Measurements from ENCODE around the gene DCTN2. TPM values are rescaled to one million over a fixed set of nuclear protein-coding genes. Genes with fewer than 3 reads are reported as not detected.
A peak's percentile ranks its signal among the peaks of the same experiment; 100 is the strongest.
"Not testable (repeated sequence)": the region's sequence is repeated elsewhere in the genome, so short reads cannot be mapped to it uniquely, and the experiment has no call there.

Gene DCTN2
- polyA plus RNA-seq, 3 donors: 162 to 175 (median 171) TPM

DNA sequence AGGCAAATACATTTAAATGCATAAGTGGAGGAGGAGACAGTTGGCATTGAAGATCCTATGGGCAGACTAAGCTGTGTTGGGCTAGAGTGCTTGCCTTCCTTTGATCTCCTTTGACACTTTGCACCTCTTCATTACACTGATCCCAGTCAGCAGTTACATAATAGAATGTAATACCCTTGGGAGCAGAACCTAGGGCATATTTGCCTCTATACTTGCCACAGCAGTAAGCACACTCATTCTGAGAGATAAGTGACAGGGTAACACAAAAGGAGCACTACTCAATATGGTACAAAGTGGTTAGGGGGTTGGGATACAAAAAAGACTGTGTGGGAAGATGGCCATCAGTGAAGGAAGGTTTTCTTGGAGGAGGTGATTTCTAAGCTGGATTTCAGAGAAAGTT is 50.2 kb downstream of the DCTN2 start:
- DNase-seq: no peak

DNA sequence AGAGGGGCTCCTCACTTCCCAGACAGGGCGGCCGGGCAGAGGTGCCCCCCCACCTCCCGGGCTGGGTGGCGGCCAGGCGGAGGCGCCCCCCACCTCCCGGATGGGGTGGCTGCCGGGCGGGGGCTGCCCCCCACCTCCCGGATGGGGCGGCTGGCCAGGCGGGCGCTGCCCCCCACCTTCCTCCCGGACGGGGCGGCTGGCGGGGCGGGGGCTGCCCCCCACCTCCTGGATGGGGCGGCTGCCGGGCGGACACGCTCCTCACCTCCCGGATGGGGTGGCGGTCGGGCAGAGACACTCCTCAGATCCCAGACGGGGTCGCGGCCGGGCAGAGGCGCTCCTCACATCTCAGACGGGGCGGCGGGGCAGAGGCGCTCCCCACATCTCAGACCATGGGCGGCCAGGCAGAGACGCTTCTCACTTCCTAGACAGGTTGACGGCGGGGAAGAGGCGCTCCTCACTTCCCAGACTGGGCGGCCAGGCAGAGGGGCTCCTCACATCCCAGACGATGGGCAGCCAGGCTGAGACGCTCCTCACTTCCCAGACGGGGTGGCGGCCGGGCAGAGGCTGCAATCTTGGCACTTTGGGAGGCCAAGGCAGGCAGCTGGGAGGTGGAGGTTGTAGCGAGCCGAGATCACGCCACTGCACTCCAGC is 51.8 kb downstream of the DCTN2 start:
- not testable (repeated sequence) for DNase-seq

DNA sequence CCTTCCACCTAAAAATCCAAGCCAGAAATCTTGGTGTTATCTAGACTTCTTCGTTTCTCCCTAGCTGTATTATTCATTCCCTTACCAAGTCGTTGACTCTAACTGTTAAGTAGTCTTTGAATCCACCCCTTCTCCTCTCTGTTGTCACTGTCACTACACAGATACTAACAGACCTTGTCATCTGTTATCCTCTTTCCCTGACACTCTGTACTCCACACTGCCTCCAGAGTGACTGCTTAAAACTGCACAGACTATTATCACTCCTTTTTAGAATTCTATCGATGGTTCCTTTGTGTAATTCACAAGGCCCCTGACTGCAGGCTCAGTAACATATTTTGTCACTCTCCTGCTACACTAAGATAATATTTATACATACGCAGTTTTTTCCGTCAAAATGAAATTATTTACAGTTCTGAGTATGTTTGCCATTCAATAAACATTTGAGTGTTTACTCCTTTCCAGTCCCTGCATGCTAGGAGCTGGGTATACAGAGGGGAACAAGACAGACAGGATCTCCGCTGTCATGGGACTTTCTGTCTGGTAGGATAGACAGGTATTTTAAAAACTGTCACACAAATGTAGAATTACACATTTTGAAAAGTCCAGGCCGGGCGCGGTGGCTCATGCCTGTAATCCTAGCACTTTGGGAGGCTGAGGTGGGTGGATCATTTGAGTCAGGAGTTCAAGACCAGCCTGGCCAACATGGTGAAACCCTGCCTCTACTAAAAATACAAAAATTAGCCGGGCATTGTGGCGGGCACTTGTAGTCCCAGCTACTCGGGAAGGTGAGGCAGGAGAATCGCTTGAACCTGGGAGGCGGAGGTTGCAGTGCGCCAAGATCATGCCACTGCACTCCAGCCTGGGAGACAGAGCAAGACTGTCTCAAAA is 55.4 kb downstream of the DCTN2 start:
- DNase-seq: no peak

DNA sequence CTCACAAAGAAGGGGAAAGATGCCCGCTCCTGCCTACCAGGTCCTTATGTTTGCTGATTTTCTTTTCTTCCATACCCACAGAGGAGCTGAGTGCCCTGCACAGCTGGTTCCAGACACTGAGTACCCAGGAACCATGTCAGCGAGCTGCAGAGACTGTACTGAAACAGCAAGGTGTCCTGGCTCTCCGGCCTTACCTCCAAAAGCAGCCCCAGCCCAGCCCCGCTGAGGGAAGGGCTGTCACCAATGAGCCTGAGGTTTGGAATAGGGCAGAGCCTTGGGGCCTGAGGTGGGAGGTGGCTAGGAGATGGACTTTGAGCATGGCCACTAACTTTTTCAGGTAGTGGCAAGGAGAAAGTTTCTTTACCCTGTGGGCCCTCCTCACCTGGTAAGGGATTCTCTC is 56.9 kb downstream of the DCTN2 start:
- DNase-seq: no peak

DNA sequence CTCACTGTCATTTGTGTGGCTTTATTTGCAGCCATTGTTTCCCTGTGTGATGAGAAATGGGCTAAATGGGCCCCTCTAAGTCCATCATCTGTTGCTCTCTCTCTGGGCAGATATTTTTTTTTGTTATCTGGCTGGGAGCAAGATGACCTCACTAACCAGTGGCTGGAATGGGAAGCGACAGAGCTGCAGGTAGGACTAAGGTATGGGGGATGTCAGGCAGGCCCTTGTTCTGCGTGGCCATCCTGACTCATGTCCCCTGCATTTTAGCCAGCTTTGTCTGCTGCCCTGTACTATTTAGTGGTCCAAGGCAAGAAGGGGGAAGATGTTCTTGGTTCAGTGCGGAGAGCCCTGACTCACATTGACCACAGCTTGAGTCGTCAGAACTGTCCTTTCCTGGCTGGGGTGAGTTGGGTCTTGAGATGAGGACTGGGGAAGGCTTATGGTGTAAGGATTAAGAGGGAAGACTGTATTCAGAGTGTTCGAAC is 57.8 kb downstream of the DCTN2 start:
- DNase-seq: no peak

DNA sequence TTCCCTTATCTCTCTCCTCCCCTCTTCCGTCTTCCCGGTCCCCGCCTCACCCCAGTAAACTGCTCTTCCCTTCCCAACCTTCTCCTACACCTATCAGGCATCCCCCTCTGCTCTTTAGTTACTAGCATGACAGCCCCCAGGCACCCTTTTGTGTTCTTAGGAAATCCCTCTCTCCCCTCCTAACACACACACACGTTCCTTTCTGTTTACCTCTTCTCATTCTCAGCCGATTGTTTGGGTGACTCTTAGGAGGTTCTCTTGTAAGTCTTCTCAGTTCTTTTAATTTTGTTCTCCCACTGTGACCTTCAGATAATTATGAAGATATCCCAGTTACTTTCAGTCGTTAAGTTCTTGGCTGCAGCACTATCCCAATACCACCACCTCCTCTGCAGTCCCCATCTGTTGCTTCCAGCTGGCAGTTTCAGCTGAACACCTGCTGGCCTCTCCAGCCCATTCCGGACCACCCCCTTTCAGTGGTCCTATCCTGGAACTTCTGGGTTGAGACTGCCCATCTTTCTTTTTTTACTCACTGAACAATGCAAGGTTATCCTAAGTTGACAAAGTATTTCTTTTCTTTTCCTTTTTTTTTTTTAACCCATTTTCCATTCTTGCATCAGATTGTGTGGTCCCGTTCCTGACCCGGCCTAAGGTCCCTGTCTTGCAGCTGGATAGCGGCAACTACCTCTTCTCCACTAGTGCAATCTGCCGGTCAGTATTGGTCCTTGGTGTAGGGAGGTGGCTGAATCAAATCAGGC is 58.4 kb downstream of the DCTN2 start:
- DNase-seq: no peak

DNA sequence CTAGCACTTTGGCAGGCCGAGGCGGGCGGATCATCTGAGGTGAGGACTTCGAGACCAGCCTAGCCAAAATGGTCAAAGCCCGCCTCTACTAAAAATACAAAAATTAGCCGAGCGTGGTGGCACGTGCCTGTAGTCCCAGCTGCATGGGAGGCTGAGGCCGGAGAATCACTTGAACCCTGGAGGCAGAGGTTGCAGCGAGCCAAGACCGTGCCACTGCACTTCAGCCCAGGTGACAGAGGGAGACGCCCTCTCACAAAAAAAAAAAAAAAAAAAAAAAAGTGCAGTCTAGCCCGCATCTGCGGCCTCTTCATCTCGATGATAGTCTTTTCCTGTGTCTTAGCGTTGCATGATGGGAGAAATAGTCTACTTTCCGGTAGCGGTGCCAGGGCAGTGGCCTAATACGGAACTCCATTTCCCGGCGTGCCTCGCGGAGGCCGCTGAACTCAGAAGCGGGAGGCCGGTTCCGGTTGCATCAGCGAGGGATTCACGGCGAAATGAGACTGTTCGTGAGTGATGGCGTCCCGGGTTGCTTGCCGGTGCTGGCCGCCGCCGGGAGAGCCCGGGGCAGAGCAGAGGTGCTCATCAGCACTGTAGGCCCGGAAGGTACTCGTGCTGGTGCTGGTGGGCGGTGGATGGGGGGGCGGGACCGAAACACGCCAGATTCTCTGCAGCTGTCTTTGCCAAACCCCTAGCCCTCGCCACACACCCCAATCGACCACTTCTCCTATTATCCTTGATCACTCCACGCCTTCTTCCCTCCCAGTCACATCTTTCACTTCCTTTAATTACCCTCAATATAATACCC is 59.2 kb downstream of the DCTN2 start, which contains the start of gene MARS1:
TSS of gene MARS1 (plus strand) at position 472 of the 805 bp plus-strand sequence. CDS start at position 495, 23 bp downstream.
- DNase-seq: peak; percentile 96

DNA sequence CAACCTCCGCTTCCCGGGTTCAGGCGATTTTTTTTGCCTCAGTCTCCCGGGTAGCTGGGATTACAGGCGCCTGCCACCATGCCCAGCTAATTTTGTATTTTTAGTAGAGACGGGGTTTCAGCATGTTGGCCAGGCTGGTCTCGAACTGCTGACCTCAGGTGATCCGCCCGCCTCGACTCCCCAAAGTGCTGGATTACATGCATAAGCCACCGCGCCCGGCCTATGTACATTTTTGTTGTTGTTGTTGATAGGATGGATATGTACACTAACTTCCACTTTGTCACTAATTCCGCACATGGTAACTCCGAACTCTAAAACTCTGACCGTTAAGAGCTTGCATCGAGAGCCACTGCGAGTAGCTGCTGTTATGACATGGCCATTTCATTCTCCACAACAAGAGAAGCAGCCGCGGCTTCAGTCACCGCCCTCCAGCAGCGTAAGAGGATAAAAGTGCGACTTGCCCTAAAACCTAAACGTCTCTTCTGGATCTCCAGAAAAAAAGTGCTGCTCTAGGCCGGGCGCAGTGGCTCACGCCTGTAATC is 59.9 kb downstream of the DCTN2 start:
- no peak for DNase-seq

DNA sequence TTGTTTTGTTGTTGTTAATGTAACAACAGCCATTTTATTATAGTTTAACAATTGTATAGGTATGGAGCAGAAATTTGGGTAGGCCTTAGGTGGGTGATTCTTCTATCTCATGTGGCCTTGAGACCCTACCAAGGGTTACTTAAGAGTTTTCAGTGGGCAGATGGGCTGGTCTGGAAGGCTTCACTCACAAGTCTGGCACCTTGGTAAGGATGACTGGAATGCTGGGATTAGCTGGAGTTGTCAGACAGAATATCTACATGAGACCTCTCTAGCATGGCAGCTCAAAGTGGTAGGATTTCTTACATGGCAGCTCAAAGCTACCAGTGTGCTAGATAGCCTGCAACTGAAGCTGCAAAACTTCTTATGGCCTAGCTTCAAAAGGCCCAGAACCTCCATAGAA is 61.3 kb downstream of the DCTN2 start:
- no peak for DNase-seq

DNA sequence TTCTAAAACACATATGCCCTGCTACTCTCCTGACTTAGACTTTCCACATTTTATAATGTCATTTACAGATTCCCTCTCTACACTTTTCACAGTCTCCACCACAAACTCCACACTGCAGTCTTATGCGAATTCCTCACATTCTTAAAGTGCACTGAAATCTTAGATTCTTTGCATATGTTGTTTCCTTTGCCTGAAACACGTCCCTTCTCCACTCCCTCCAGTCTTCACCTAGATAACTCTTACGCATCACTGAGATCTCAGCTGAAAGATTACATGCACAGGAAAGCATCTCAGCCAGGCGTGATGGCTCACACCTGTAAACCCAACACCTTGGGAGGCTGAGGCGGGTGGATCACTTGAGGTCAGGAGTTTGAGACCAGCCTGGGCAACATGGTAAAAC is 63.5 kb downstream of the DCTN2 start:
- no peak for DNase-seq

DNA sequence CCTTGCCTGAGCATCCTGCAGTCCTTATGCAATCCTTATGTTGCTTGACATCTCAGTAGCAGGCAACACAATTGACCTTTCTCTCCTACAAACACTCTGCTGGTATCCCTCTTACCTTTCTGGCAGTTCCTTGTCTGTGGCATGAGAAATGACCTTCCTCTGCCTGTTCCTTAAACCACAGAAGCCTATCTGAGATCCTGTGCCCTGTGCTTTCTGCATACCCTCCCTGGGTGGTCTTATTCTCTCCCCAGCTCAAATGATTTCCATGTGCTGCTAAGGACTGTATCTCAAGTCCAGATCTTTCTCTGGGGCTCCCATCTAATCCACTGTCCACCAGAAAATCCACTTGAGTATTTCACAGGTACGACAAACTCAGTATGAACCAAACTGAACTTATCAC is 65.3 kb downstream of the DCTN2 start:
- no peak for DNase-seq

Other genes with a start within 250 kb of the DCTN2 start
- gene R3HDM2, start 116.1 kb downstream of the DCTN2 start, polyA plus RNA-seq (ENCODE audit: insufficient read length in 3 of 3): 10 to 100 TPM; 58.3 to 97.0 (median 88.7) TPM
- gene INHBC, start 112.4 kb downstream of the DCTN2 start, polyA plus RNA-seq (ENCODE audit: insufficient read length in 3 of 3): under 1 TPM; 0.22 to 0.27 (median 0.26) TPM
- under 1 TPM; 0.53 to 0.77 (median 0.53) TPM for gene INHBE, start 91.9 kb downstream of the DCTN2 start, polyA plus RNA-seq (ENCODE audit: insufficient read length in 3 of 3)
- gene GLI1, start 87.4 kb downstream of the DCTN2 start, polyA plus RNA-seq (ENCODE audit: insufficient read length in 3 of 3): 10 to 100 TPM; 20.2 to 21.2 (median 20.5) TPM
- gene ARHGAP9, start 67.3 kb downstream of the DCTN2 start, polyA plus RNA-seq (ENCODE audit: insufficient read length in 3 of 3): 1 to 10 TPM; 2.8 to 3.4 (median 3.3) TPM
- 100 to 1,000 TPM; 121 to 137 (median 133) TPM for gene MARS1, start 59.1 kb downstream of the DCTN2 start, polyA plus RNA-seq (ENCODE audit: insufficient read length in 3 of 3)
- gene DDIT3, start 26.7 kb downstream of the DCTN2 start, polyA plus RNA-seq (ENCODE audit: insufficient read length in 3 of 3): 10 to 100 TPM; 27.5 to 31.3 (median 31.2) TPM
- 10 to 100 TPM; 61.1 to 96.4 (median 80.6) TPM for gene MBD6, start 24.4 kb downstream of the DCTN2 start, polyA plus RNA-seq (ENCODE audit: insufficient read length in 3 of 3)
- under 1 TPM; 0.41 to 0.68 (median 0.65) TPM for gene KIF5A, start 2.9 kb upstream of the DCTN2 start, polyA plus RNA-seq (ENCODE audit: insufficient read length in 3 of 3)
- gene PIP4K2C, start 44.0 kb upstream of the DCTN2 start, polyA plus RNA-seq (ENCODE audit: insufficient read length in 3 of 3): 10 to 100 TPM; 37.2 to 45.5 (median 37.9) TPM
- 10 to 100 TPM; 61.2 to 67.0 (median 63.0) TPM for gene DTX3, start 57.6 kb upstream of the DCTN2 start, polyA plus RNA-seq (ENCODE audit: insufficient read length in 3 of 3)
- 10 to 100 TPM; 24.9 to 33.9 (median 33.4) TPM for gene ARHGEF25, start 64.2 kb upstream of the DCTN2 start, polyA plus RNA-seq (ENCODE audit: insufficient read length in 3 of 3)
- 1 to 10 TPM in 1 of 3 donors, under 1 TPM in 2; 0.87 to 1.1 (median 0.94) TPM for gene B4GALNT1, start 86.0 kb upstream of the DCTN2 start, polyA plus RNA-seq (ENCODE audit: insufficient read length in 3 of 3)
- gene OS9, start 146.9 kb upstream of the DCTN2 start, polyA plus RNA-seq (ENCODE audit: insufficient read length in 3 of 3): 100 to 1,000 TPM; 197 to 226 (median 220) TPM
- gene AGAP2, start 191.6 kb upstream of the DCTN2 start, polyA plus RNA-seq (ENCODE audit: insufficient read length in 3 of 3): 1 to 10 TPM in 2 of 3 donors, under 1 TPM in 1; 0.93 to 1.9 (median 1.5) TPM
- gene TSPAN31, start 197.8 kb upstream of the DCTN2 start, polyA plus RNA-seq (ENCODE audit: insufficient read length in 3 of 3): 10 to 100 TPM; 81.2 to 99.3 (median 93.6) TPM
- gene CDK4, start 205.1 kb upstream of the DCTN2 start, polyA plus RNA-seq (ENCODE audit: insufficient read length in 3 of 3): 100 to 1,000 TPM; 244 to 266 (median 256) TPM
- gene MARCHF9, start 207.9 kb upstream of the DCTN2 start, polyA plus RNA-seq (ENCODE audit: insufficient read length in 3 of 3): 10 to 100 TPM; 17.7 to 24.1 (median 23.4) TPM
- gene CYP27B1, start 219.9 kb upstream of the DCTN2 start, polyA plus RNA-seq (ENCODE audit: insufficient read length in 3 of 3): 1 to 10 TPM in 2 of 3 donors, under 1 TPM in 1; 0.80 to 2.4 (median 1.6) TPM
- 10 to 100 TPM; 28.0 to 35.8 (median 31.3) TPM for gene METTL1, start 224.9 kb upstream of the DCTN2 start, polyA plus RNA-seq (ENCODE audit: insufficient read length in 3 of 3)
- gene EEF1AKMT3, start 225.4 kb upstream of the DCTN2 start, polyA plus RNA-seq (ENCODE audit: insufficient read length in 3 of 3): 10 to 100 TPM in 2 of 3 donors, 1 to 10 TPM in 1; 9.3 to 13.7 (median 13.4) TPM
- gene TSFM, start 235.6 kb upstream of the DCTN2 start, polyA plus RNA-seq (ENCODE audit: insufficient read length in 3 of 3): 10 to 100 TPM; 38.7 to 46.9 (median 45.0) TPM